ENCODE data around the gene PTPRD.
"Not testable (repeated sequence)": the region's sequence is repeated elsewhere in the genome, so short reads cannot be mapped to it uniquely, and the experiment has no call there.

PTPRD gene

GRCh38 chr9:9100070-9100469 is 1512.7 kb downstream of the PTPRD start:
- H3K4me3 ChIP-seq (ENCODE audit: low read length): no peak overlapping the region
- no peak for TF ChIP-seq ZNF274 (IDR thresholded peaks at IDR 0.05; ENCODE audit: low read depth, low read length)

DNA sequence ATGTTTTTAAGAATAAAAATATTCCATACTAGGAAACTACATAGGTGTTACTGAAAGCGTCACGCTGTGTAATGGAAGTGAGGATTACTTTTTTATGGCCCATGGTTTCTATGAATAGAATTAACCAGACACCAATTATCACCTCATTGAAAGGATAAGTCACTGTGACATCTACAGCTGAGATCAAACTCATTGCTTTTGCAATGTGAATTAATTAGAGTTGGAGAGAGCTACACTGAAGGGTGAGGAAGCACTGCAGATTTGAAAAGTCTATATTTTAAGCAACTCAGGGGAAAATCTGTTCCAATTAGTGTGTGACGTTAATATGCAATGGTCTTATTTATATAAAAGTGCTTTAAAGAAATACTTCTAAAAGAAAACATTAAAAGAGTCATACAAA is 1513.2 kb downstream of the PTPRD start:
- H3K4me3 ChIP-seq (ENCODE audit: low read length): no peak overlapping the region
- no peak for TF ChIP-seq ZNF274 (IDR thresholded peaks at IDR 0.05; ENCODE audit: low read depth, low read length)

DNA sequence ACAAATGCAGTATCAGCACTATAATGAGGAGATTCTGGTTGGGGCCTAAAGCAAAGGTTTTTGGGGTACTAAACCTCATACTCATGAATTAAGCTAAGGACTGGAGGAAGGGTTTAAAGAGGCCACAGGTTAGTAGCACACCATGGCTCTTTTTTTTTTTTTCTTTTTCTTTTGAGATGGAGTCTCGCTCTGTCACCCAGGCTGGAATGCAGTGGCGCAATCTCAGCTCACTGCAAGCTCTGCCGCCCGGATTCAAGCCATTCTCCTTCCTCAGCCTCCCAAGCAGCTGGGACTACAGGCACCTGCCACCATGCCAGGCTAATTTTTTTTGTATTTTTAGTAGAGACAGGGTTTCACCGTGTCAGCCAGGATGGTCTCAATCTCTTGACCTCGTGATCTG is 1515.5 kb downstream of the PTPRD start:
- not testable (repeated sequence) for H3K4me3 ChIP-seq (ENCODE audit: low read length)

DNA sequence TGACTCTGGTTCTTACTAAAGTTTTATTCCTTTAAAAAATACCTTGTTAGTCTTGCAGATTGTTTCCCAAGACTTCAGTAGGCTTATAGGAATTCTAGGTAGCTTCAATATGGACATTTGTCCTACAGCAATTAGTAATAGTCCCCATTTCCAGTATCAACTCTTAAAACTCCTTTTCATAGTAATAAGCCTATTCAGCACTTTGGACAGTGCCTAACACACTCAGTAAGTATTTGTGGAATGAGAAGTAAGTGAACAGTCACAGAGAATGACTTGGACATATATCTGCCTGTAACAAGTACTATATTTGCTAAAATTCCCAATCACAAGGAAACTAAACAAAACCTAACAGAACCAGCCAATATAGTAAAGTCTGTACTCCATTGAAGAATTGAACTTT is 1521.4 kb downstream of the PTPRD start:
- TF ChIP-seq ZNF274 (IDR thresholded peaks at IDR 0.05; ENCODE audit: low read depth, low read length): no peak
- no peak overlapping the region for H3K4me3 ChIP-seq (ENCODE audit: low read length)

DNA sequence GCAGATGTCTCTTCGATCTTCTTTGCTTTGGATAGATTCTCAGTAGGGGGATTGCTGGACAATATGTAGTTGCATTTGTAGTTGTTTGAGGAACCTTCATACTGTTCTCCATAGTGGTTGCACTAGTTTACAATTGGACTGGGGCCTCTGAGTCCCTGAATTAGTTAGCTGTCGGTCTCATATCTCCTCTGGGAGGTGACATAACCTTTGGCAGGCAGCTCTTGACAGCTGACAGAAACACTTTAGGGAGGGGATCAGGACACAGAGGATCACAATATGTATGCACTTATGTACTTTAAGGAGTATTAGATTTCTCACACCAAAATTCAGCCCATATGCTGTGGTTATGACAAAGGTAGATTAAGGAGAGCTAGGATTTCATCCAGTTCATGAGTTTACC is 1533.3 kb downstream of the PTPRD start:
- TF ChIP-seq ZNF274 (IDR thresholded peaks at IDR 0.05; ENCODE audit: low read depth, low read length): no peak
- no peak overlapping the region for H3K4me3 ChIP-seq (ENCODE audit: low read length)

- no peak overlapping the region for H3K4me3 ChIP-seq (ENCODE audit: low read length)
- TF ChIP-seq ZNF274 (IDR thresholded peaks at IDR 0.05; ENCODE audit: low read depth, low read length): no peak
Measured at GRCh38 chr9:9078301-9078700, 1534.5 kb downstream of the PTPRD start.

DNA sequence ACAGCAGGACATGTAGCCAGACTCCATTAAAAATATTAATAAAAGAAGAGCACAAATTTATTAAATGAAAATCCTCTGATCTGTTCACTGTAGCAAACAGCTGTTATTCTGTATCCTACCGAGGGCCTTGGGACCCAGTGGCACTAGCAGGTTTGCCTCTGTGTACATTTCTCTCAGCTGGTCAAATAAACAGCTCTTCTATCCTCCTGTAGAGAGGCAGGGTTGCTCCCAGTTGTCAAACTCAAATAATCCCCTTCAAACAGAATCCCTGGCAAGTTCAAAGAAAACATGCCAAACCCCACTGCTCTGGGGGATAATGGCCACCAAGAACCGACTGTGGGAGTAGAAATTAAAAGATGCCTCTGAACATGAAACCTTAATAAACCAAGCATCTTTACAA is 1551.2 kb downstream of the PTPRD start:
- H3K4me3 ChIP-seq (ENCODE audit: low read length): no peak overlapping the region
- TF ChIP-seq ZNF274 (IDR thresholded peaks at IDR 0.05; ENCODE audit: low read depth, low read length): no peak

DNA sequence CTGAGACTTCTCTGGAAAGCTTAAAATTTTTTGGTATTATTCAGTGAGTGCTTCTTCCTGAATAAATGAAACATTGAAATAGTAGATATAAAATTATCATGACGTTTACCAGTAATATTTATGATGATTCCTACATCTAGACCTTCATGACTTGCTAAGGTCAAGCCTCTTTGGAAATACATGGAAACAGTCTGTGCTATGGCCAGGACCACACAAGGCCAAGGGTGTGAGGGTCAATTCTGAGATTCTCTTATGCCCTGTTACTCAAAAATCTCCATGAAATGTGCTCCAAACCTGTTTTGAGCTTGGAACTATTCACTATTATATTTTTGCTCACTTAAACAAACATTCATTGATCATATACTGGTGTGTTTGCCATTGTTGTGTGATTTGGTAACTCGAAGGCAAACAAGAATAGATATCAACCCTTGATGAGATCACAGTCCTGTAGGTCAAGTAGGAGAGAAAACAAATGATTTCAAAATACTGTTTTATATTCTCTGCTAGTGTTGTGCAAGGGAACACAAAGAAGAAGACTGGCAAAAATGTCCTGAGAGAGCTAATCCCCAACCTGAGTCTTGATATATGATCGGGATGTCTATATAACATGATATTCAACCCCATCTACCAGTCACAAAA is 1558.3 kb downstream of the PTPRD start:
- H3K4me3 ChIP-seq (ENCODE audit: low read length): no peak overlapping the region
- TF ChIP-seq ZNF274 (IDR thresholded peaks at IDR 0.05; ENCODE audit: low read depth, low read length): no peak

- TF ChIP-seq ZNF274 (IDR thresholded peaks at IDR 0.05; ENCODE audit: low read depth, low read length): no peak
- no peak overlapping the region for H3K4me3 ChIP-seq (ENCODE audit: low read length)
Measured at GRCh38 chr9:9045572-9045971, 1567.2 kb downstream of the PTPRD start.

DNA sequence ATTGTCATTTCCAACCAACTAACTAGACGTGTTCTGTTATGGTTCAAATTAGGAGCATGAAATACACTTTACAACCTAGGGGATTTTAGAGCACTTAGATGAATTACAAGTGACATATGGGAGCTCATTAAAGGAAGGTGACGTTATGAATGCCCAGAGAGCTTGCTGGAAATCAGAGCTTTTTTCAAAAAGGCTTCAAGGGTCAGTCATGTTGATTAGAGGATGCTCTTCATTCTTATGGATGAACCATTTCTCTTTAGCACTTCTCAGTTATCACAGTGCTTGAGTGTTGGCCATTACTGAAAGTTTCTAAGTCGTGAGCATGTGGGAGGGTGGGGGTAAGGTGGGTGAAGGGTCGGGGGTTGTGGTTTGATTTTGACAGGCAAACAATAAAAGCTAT is 1567.7 kb downstream of the PTPRD start:
- no peak overlapping the region for H3K4me3 ChIP-seq (ENCODE audit: low read length)
- no peak for TF ChIP-seq ZNF274 (IDR thresholded peaks at IDR 0.05; ENCODE audit: low read depth, low read length)

DNA sequence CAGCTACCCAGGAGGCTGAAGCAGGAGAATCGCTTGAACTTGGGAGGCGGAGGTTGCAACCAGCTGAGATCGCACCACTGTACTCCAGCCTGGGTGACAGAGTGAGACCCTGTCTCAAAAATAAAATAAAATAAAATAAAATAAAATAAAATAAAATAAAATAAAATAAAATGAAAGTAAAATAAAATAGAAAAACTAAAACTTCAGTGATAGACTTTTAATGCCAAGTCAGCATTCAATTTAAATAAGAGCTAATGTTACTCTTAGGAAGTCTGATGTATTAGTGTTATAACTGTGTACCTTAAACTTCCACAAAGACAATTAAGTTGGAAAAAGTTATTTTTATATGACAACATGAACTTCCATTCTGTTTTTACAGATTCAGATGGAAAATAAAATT is 1569.0 kb downstream of the PTPRD start:
- not testable (repeated sequence) for H3K4me3 ChIP-seq (ENCODE audit: low read length)

DNA sequence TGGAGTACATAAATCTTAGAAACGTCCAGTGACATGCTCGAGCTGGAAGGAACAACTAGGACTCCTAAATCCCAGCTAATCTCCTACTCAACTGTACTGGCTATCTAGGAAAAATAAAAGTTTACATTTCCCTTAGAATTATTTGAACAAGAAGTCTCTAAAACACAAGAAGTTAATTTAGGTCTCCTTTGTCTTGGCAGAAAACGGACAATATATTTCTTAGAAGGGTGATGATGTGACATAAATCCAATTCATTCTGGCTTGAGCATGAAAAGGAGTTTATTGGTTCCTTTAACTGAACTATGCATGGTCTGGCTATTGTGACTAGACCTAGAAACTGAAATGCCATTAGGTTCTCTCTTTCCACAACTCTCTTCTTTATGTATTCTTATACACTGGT is 1571.0 kb downstream of the PTPRD start:
- TF ChIP-seq ZNF274 (IDR thresholded peaks at IDR 0.05; ENCODE audit: low read depth, low read length): no peak
- H3K4me3 ChIP-seq (ENCODE audit: low read length): no peak overlapping the region

DNA sequence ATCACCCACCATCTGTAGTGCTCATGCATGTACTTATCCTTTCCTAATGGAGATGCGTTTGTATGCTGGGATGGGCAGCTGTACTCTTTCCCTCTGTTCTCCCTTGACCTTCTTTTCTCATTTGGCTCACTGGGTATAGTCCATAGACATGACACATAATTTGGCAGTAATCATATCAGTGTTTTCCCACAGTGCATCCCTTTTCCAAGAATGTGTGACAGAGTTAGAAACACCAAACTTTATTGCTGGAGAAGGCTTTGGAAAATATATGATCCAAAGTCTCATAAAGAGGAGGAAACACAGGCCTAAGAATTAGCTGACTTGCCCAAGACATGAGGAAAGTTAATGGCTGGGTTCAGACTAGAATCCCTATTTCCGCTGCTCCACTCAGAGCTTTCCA is 1579.8 kb downstream of the PTPRD start:
- H3K4me3 ChIP-seq (ENCODE audit: low read length): no peak overlapping the region
- TF ChIP-seq ZNF274 (IDR thresholded peaks at IDR 0.05; ENCODE audit: low read depth, low read length): no peak

GRCh38 chr9:9016597-9016996 is 1596.2 kb downstream of the PTPRD start:
- TF ChIP-seq ZNF274 (IDR thresholded peaks at IDR 0.05; ENCODE audit: low read depth, low read length): no peak
- H3K4me3 ChIP-seq (ENCODE audit: low read length): no peak overlapping the region

DNA sequence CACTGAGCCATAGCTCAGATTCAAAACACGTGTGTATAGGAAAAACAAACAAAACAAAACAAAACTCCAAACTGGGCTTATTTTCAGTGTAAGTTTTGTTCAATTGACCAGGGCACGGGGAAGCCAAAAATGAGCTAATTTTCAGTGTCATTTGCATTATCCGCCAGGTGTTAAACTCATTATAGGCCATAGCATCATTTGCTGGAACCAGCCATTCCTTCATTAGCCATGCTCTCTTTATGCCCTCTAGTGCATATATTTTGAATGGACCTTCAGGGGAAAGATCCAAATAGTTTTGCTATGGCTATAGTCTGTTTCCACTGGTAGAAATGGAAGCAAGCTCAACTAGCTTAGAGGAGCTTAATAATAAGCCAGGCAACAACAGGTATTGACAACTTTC is 1608.0 kb downstream of the PTPRD start:
- no peak overlapping the region for H3K4me3 ChIP-seq (ENCODE audit: low read length)
- no peak for TF ChIP-seq ZNF274 (IDR thresholded peaks at IDR 0.05; ENCODE audit: low read depth, low read length)

GRCh38 chr9:9002826-9003583 is 1609.8 kb downstream of the PTPRD start:
- no peak for TF ChIP-seq ZNF274 (IDR thresholded peaks at IDR 0.05; ENCODE audit: low read depth, low read length)
- H3K4me3 ChIP-seq (ENCODE audit: low read length): no peak overlapping the region

All from GM08714 (cell line).